ENCODE results near the gene SSR2. TPM values are rescaled to one million over a fixed set of nuclear protein-coding genes. Genes with fewer than 3 reads are reported as not detected.

SSR2 gene
- polyA plus RNA-seq, 1 of the 3 experiments (the other 2 are of a cell fraction), result 1,136 TPM

DNA sequence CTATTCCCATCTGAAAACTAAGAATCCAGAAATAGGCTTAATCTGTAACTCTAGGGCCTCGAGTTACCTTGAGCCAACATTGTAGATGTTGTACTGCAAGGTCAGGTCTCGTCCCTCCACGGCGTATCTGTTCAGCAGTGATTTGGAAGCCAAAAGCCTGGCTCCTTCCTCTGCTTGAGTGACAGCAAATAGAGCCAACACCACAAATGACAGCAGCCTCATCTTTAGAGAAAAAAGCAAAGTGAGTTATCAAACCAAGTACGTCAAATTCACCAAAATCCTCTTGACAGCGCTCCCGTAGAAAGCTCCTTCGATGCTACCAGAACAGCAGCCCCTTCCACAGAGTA is 832 bp downstream of the SSR2 start:
- no peaks in the 10 kb centered on the region for H3K9me3 ChIP-seq
- POLR2A ChIA-PET, result interaction anchor here (0.6 to 1.0 kb wide), 2 partner anchors 50 to 72 kb away, joined by 3 to 4 read pairs; no protein-coding TSS in a partner anchor
- CTCF ChIA-PET, result interaction anchor here (0.8 to 2.3 kb wide), 5 partner anchors 16 to 77 kb away, joined by 3 to 14 read pairs (median 4); no protein-coding TSS in a partner anchor
- H3K4me2 ChIP-seq, result peak overlapping the region; percentile 98
- H4K20me1 ChIP-seq (ENCODE audit: insufficient read depth), result peaks cover 22% of the 10 kb centered on the region
- peak overlapping the region in 1 of 2 experiments; percentile 44; a peak in 2 of 4 replicates for H3K27ac ChIP-seq (ENCODE audit: low read depth in 2 of 2, low read length in 1 of 2)
- H3K36me3 ChIP-seq (replicated peaks in 1 of 2; ENCODE audit: control insufficient read depth in 1 of 2, insufficient read depth in 2 of 2, low read length in 1 of 2), result peaks cover 18 to 43% of the 10 kb centered on the region in 2 experiments
- peak overlapping the region; percentile 80 for H3K9ac ChIP-seq
- H3F3A ChIP-seq (replicated peaks; ENCODE audit: insufficient read depth), result peaks cover 25% of the 10 kb centered on the region
- no peaks in the 10 kb centered on the region for H3K9me2 ChIP-seq
- peak overlapping the region; percentile 33; the same call in 1 of the 2 replicates for H2AFZ ChIP-seq (ENCODE audit: low read depth)
- no peak for DNase-seq
- peaks cover 51% of the 10 kb centered on the region for H3K79me2 ChIP-seq (ENCODE audit: insufficient read depth)
- H3K4me1 ChIP-seq (ENCODE audit: control insufficient read depth in 1 of 2, insufficient read depth in 2 of 2, low read depth in 1 of 2, low read length in 1 of 2), result peaks cover 7 to 10% of the 10 kb centered on the region in 2 experiments; a peak in 3 of 4 replicates
- no peaks in the 10 kb centered on the region for H3K27me3 ChIP-seq (ENCODE audit: insufficient read depth)
- TF ChIP-seq, protein P1, sequence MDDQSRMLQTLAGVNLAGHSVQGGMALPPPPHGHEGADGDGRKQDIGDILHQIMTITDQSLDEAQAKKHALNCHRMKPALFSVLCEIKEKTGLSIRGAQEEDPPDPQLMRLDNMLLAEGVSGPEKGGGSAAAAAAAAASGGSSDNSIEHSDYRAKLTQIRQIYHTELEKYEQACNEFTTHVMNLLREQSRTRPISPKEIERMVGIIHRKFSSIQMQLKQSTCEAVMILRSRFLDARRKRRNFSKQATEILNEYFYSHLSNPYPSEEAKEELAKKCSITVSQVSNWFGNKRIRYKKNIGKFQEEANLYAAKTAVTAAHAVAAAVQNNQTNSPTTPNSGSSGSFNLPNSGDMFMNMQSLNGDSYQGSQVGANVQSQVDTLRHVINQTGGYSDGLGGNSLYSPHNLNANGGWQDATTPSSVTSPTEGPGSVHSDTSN (IDR thresholded peaks at IDR 0.05), result 0 out of 2 replicates have a peak, but pooled peaks have one; percentile 5
- no peak for TF ChIP-seq USF2 (IDR thresholded peaks at IDR 0.05; ENCODE audit: borderline replicate concordance, low read depth, low read length)
- WGBS (ENCODE audit: low lambda C conversion rate), result 15% methylated on average over 5 of the region's 8 CpGs
- H3K4me3 ChIP-seq (ENCODE audit: low read depth in 2 of 2, low read length in 1 of 2), result peak overlapping the region; percentile 67 to 96

DNA sequence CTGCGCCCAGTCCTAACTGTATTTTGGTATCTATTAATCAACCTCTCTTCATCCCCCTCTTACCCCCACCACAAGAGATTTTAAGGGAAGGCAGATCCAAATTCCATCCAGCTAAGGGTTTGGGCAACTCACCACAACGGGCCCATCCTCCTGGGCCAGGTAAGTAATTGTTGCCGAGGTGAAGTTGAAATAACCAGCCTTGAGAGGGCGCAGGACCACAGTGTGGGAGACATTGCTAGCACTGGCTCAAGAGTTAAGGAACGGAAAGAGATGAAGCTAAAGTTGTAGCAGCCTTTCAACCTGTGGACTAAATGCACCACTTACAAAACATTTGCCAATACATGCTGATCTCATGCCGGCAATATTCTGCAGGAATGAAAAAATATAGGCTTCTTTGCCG is 5.9 kb downstream of the SSR2 start:
- H3K9me2 ChIP-seq, result no peaks in the 10 kb centered on the region
- no peak overlapping the region for H3K27ac ChIP-seq (ENCODE audit: low read depth in 2 of 2, low read length in 1 of 2)
- peaks cover 54% of the 10 kb centered on the region for H3F3A ChIP-seq (replicated peaks; ENCODE audit: insufficient read depth)
- peaks cover 6 to 13% of the 10 kb centered on the region in 2 experiments; a peak in 3 of 4 replicates for H3K4me1 ChIP-seq (ENCODE audit: control insufficient read depth in 1 of 2, insufficient read depth in 2 of 2, low read depth in 1 of 2, low read length in 1 of 2)
- H3K9ac ChIP-seq, result no peak overlapping the region
- H3K27me3 ChIP-seq (ENCODE audit: insufficient read depth), result no peaks in the 10 kb centered on the region
- peaks cover 59 to 86% of the 10 kb centered on the region in 2 experiments for H3K36me3 ChIP-seq (replicated peaks in 1 of 2; ENCODE audit: control insufficient read depth in 1 of 2, insufficient read depth in 2 of 2, low read length in 1 of 2)
- peaks cover 53% of the 10 kb centered on the region for H3K79me2 ChIP-seq (ENCODE audit: insufficient read depth)
- TF ChIP-seq TCF12 (IDR thresholded peaks at IDR 0.05), result no peak
- no peak for TF ChIP-seq RAD21 (IDR thresholded peaks at IDR 0.05; ENCODE audit: low read length)
- TF ChIP-seq TAF1 (IDR thresholded peaks at IDR 0.05; ENCODE audit: borderline replicate concordance, low read depth, low read length), result no peak
- TF ChIP-seq RXRA (IDR thresholded peaks at IDR 0.05; ENCODE audit: borderline replicate concordance, low read depth), result no peak
- TF ChIP-seq GABPA (IDR thresholded peaks at IDR 0.05; ENCODE audit: low read depth), result no peak
- no peak for TF ChIP-seq NRF1 (IDR thresholded peaks at IDR 0.05; ENCODE audit: low read depth, low read length)
- TF ChIP-seq MXI1 (IDR thresholded peaks at IDR 0.05; ENCODE audit: low read depth, low read length), result no peak
- TF ChIP-seq MEF2A (IDR thresholded peaks at IDR 0.05; ENCODE audit: borderline replicate concordance, low read depth), result no peak
- TF ChIP-seq NFIC (IDR thresholded peaks at IDR 0.05; ENCODE audit: borderline replicate concordance), result no peak
- no peak for TF ChIP-seq USF2 (IDR thresholded peaks at IDR 0.05; ENCODE audit: borderline replicate concordance, low read depth, low read length)
- TF ChIP-seq SMC3 (IDR thresholded peaks at IDR 0.05; ENCODE audit: low read depth, low read length), result no peak
- no peak for TF ChIP-seq GATA2 (CRISPR knock-in tag; IDR thresholded peaks at IDR 0.05)
- no peaks in the 10 kb centered on the region for H3K9me3 ChIP-seq
- ChIA-PET CTCF (interaction anchor here (1.4 to 1.8 kb wide), 2 partner anchors 11 to 52 kb away, joined by 5 to 6 read pairs; no protein-coding TSS in a partner anchor), POLR2A (interaction anchor here (1.9 kb wide), 1 partner anchor 80 kb away, joined by 4 read pairs; the partner anchor contains the start of gene KHDC4)
- peaks cover 22% of the 10 kb centered on the region; the same call in 1 of the 2 replicates for H4K20me1 ChIP-seq (ENCODE audit: insufficient read depth)
- 95% methylated on average over 7 of the region's 7 CpGs for WGBS (ENCODE audit: low lambda C conversion rate)
- no peak overlapping the region for H3K4me2 ChIP-seq
- H3K4me3 ChIP-seq (ENCODE audit: low read depth in 2 of 2, low read length in 1 of 2), result no peak overlapping the region
- no peak for DNase-seq
- no peak overlapping the region for H2AFZ ChIP-seq (ENCODE audit: low read depth)
